ENCODE data around the gene DNM2. TPM values are rescaled to one million over a fixed set of nuclear protein-coding genes. Genes with fewer than 3 reads are reported as not detected.

Gene DNM2
- total and polyA plus RNA-seq, 10 of the 15 experiments (the other 5 are each of a cell fraction or from before 2014, with no cell fraction given): 1.2 to 146 (median 68.9) TPM

DNA sequence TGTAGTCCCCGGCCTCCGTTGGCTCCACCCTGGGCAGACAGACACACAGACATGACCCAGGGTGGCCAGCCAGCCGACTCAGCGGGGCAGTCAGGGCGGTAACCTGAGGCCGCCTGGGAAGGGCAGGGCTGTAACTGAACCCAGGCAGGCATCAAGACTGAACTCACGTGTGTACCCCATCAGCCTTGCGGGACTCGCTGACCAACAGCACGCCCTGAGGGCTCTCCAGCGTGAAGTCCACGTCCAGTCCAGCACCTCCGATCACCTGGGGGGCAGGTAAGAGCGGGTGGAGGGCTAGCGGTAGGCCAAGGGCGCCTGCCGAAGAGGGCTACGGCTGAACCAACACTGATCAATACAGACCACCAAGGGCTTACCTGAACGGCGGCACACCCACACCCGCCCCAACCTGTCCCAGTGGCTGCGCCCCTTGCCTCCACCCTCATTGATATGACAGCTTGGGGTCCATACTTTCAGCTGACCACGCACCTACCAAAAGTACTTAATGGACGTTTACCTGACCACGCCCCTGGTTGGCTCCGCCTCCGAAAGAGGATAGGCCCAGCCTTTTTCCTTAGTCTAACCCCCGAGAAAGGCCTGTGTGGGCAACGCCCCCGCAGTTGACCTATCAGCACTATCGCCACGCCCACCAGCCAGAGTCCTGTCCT is 117.3 kb downstream of the DNM2 start (continued):
- TF ChIP-seq, protein P1, sequence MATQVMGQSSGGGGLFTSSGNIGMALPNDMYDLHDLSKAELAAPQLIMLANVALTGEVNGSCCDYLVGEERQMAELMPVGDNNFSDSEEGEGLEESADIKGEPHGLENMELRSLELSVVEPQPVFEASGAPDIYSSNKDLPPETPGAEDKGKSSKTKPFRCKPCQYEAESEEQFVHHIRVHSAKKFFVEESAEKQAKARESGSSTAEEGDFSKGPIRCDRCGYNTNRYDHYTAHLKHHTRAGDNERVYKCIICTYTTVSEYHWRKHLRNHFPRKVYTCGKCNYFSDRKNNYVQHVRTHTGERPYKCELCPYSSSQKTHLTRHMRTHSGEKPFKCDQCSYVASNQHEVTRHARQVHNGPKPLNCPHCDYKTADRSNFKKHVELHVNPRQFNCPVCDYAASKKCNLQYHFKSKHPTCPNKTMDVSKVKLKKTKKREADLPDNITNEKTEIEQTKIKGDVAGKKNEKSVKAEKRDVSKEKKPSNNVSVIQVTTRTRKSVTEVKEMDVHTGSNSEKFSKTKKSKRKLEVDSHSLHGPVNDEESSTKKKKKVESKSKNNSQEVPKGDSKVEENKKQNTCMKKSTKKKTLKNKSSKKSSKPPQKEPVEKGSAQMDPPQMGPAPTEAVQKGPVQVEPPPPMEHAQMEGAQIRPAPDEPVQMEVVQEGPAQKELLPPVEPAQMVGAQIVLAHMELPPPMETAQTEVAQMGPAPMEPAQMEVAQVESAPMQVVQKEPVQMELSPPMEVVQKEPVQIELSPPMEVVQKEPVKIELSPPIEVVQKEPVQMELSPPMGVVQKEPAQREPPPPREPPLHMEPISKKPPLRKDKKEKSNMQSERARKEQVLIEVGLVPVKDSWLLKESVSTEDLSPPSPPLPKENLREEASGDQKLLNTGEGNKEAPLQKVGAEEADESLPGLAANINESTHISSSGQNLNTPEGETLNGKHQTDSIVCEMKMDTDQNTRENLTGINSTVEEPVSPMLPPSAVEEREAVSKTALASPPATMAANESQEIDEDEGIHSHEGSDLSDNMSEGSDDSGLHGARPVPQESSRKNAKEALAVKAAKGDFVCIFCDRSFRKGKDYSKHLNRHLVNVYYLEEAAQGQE (IDR thresholded peaks at IDR 0.05; ENCODE audit: low read depth, low read length): no peak
- no peak for TF ChIP-seq ZSCAN29 (IDR thresholded peaks at IDR 0.05)
- no peak for TF ChIP-seq MEF2B (IDR thresholded peaks at IDR 0.05; ENCODE audit: partially characterized antibody, poor library complexity, severe bottlenecking)
- TF ChIP-seq IKZF2 (IDR thresholded peaks at IDR 0.05): no peak
- TF ChIP-seq, protein P2, sequence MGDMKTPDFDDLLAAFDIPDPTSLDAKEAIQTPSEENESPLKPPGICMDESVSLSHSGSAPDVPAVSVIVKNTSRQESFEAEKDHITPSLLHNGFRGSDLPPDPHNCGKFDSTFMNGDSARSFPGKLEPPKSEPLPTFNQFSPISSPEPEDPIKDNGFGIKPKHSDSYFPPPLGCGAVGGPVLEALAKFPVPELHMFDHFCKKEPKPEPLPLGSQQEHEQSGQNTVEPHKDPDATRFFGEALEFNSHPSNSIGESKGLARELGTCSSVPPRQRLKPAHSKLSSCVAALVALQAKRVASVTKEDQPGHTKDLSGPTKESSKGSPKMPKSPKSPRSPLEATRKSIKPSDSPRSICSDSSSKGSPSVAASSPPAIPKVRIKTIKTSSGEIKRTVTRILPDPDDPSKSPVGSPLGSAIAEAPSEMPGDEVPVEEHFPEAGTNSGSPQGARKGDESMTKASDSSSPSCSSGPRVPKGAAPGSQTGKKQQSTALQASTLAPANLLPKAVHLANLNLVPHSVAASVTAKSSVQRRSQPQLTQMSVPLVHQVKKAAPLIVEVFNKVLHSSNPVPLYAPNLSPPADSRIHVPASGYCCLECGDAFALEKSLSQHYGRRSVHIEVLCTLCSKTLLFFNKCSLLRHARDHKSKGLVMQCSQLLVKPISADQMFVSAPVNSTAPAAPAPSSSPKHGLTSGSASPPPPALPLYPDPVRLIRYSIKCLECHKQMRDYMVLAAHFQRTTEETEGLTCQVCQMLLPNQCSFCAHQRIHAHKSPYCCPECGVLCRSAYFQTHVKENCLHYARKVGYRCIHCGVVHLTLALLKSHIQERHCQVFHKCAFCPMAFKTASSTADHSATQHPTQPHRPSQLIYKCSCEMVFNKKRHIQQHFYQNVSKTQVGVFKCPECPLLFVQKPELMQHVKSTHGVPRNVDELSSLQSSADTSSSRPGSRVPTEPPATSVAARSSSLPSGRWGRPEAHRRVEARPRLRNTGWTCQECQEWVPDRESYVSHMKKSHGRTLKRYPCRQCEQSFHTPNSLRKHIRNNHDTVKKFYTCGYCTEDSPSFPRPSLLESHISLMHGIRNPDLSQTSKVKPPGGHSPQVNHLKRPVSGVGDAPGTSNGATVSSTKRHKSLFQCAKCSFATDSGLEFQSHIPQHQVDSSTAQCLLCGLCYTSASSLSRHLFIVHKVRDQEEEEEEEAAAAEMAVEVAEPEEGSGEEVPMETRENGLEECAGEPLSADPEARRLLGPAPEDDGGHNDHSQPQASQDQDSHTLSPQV (IDR thresholded peaks at IDR 0.05): no peak
- TF ChIP-seq TAF1 (IDR thresholded peaks at IDR 0.05; ENCODE audit: borderline replicate concordance, low read depth, low read length): no peak
- no peak for TF ChIP-seq HDGF (IDR thresholded peaks at IDR 0.05)
- TF ChIP-seq BACH1 (IDR thresholded peaks at IDR 0.05; ENCODE audit: borderline replicate concordance): no peak
- TF ChIP-seq, protein P3, sequence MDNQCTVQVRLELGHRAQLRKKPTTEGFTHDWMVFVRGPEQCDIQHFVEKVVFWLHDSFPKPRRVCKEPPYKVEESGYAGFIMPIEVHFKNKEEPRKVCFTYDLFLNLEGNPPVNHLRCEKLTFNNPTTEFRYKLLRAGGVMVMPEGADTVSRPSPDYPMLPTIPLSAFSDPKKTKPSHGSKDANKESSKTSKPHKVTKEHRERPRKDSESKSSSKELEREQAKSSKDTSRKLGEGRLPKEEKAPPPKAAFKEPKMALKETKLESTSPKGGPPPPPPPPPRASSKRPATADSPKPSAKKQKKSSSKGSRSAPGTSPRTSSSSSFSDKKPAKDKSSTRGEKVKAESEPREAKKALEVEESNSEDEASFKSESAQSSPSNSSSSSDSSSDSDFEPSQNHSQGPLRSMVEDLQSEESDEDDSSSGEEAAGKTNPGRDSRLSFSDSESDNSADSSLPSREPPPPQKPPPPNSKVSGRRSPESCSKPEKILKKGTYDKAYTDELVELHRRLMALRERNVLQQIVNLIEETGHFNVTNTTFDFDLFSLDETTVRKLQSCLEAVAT (IDR thresholded peaks at IDR 0.05): no peak
- TF ChIP-seq, protein P4, sequence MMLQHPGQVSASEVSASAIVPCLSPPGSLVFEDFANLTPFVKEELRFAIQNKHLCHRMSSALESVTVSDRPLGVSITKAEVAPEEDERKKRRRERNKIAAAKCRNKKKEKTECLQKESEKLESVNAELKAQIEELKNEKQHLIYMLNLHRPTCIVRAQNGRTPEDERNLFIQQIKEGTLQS (IDR thresholded peaks at IDR 0.05; ENCODE audit: borderline replicate concordance, extremely low read depth, low read depth, low read length): no peak
- TF ChIP-seq NBN (IDR thresholded peaks at IDR 0.05): no peak
- no peak for TF ChIP-seq RB1 (IDR thresholded peaks at IDR 0.05; ENCODE audit: borderline replicate concordance)
- TF ChIP-seq LARP7 (IDR thresholded peaks at IDR 0.05): peak; percentile 69; the same call in 1 of the 2 replicates
